ENCODE data around the gene RGL2. TPM values are rescaled to one million over a fixed set of nuclear protein-coding genes. Genes with fewer than 3 reads are reported as not detected.
"Not testable (repeated sequence)": the region's sequence is repeated elsewhere in the genome, so short reads cannot be mapped to it uniquely, and the experiment has no call there.

RGL2 gene
- total and polyA plus RNA-seq, 7 experiments from 2014 or later: 4.1 to 76.8 (median 54.8) TPM

- Mint-ChIP-seq H3K36me3 (no peaks in the 10 kb centered on the region), H3K9me3 (peaks cover 0 to 2% (median 0%) of the 10 kb centered on the region in 11 donors), H3K4me1 (peaks cover 24 to 60% (median 45%) of the 10 kb centered on the region in 7 donors), H3K4me3 (peak overlapping the region; percentile 68 to 89 (median 85)), H3K27ac (peak overlapping the region; percentile 88 to 99 (median 96)), H3K27me3 (peaks cover 0 to 7% (median 0%) of the 10 kb centered on the region in 5 donors)
- H3K9me3 ChIP-seq (ENCODE audit: control insufficient read depth in 2 of 3, low read length in 3 of 3): no peaks in the 10 kb centered on the region
- H3K4me3 ChIP-seq (ENCODE audit: low read length): peak overlapping the region; percentile 64
- no peaks in the 10 kb centered on the region for H3K27me3 ChIP-seq (ENCODE audit: control insufficient read depth in 2 of 2, insufficient read depth in 2 of 2, low read length in 2 of 2)
- ATAC-seq: peak; percentile 85
- peak overlapping the region; percentile 60 for H3K27ac ChIP-seq (ENCODE audit: low read depth, low read length)
- CTCF ChIA-PET: interaction anchor here (0.7 to 2.9 kb wide), 14 partner anchors 24 to 349 kb away, joined by 3 to 30 read pairs (median 8); partner anchors contain the start of genes CUTA, RPS18, SYNGAP1 and TAPBP
- POLR2A ChIA-PET: interaction anchor here (0.6 to 3.9 kb wide), 31 partner anchors 8 to 1769 kb away, joined by 3 to 70 read pairs (median 6); partner anchors contain the start of genes B3GALT4, CUTA, LTB and PFDN6
- peak in 8 of 9 donors; percentile 29 to 92 (median 86) for DNase-seq
- no peaks in the 10 kb centered on the region for H3K36me3 ChIP-seq (ENCODE audit: control insufficient read depth in 2 of 3, insufficient read depth in 3 of 3, low read length in 3 of 3)
- peaks cover 23 to 33% of the 10 kb centered on the region in 2 donors for H3K4me1 ChIP-seq (ENCODE audit: control insufficient read depth in 2 of 2, insufficient read depth in 2 of 2, low read length in 2 of 2)
- intact Hi-C loops (cut with micrococcal nuclease): loop anchor here (1.0 to 2.0 kb wide), 6 partner anchors 21 to 95 kb away; partner anchors contain the start of genes TAPBP (in 2 of the 2) and CUTA (in 1 of the 2)
These were observed 45.3 kb upstream of the RGL2 start for GRCh38 chr6:33343953-33344611.

DNA sequence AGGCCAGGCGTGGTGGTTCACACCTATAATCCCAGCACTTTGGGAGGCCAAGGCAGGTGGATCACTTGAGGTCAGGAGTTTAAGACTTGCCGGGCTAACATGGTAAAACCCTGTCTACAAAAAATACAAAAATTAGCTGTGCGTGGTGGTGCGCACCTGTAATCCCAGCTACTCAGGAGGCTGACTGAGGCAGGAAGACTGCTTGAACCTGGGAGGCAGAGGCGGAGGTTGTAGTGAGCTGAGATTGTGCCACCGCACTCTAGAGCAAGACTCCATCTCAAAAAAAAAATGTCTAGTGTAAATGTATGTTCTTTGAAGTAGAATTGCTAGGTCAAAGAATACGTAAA is 44.8 kb upstream of the RGL2 start:
- DNase-seq; H3K36me3 Mint-ChIP-seq; ATAC-seq; H3K4me3 ChIP-seq (ENCODE audit: low read length); H3K27me3 Mint-ChIP-seq; intact Hi-C loops (cut with micrococcal nuclease); H3K9me3 Mint-ChIP-seq; H3K9me3 ChIP-seq (ENCODE audit: control insufficient read depth in 2 of 3, low read length in 3 of 3); H3K27me3 ChIP-seq (ENCODE audit: control insufficient read depth in 2 of 2, insufficient read depth in 2 of 2, low read length in 2 of 2); H3K36me3 ChIP-seq (ENCODE audit: control insufficient read depth in 2 of 3, insufficient read depth in 3 of 3, low read length in 3 of 3): not testable (repeated sequence)
- Mint-ChIP-seq H3K4me1 (peaks cover 24 to 63% (median 45%) of the 10 kb centered on the region in 7 donors), H3K27ac (peak overlapping the region; percentile 88 to 99 (median 96)), H3K4me3 (peak overlapping the region; percentile 68 to 89 (median 85))
- CTCF ChIA-PET: interaction anchor here (0.7 to 2.9 kb wide), 8 partner anchors 26 to 350 kb away, joined by 3 to 30 read pairs (median 8); partner anchors contain the start of genes RPS18, SYNGAP1, TAPBP and VPS52
- Histone ChIP-seq H3K4me1 (ENCODE audit: control insufficient read depth in 2 of 2, insufficient read depth in 2 of 2, low read length in 2 of 2) (peaks cover 23 to 33% of the 10 kb centered on the region in 2 donors), H3K27ac (ENCODE audit: low read depth, low read length) (peak overlapping the region; percentile 60)
- POLR2A ChIA-PET: interaction anchor here (0.6 to 3.9 kb wide), 23 partner anchors 8 to 1769 kb away, joined by 3 to 70 read pairs (median 8); partner anchors contain the start of genes B3GALT4, CUTA, LTB and PFDN6

GRCh38 chr6:33339193-33339592 is 40.5 kb upstream of the RGL2 start:
- Histone ChIP-seq H3K36me3 (ENCODE audit: control insufficient read depth in 2 of 3, insufficient read depth in 3 of 3, low read length in 3 of 3) (no peaks in the 10 kb centered on the region), H3K9me3 (ENCODE audit: control insufficient read depth in 2 of 3, low read length in 3 of 3) (no peaks in the 10 kb centered on the region), H3K27ac (ENCODE audit: low read depth, low read length) (no peak overlapping the region), H3K4me3 (ENCODE audit: low read length) (no peak overlapping the region), H3K4me1 (ENCODE audit: control insufficient read depth in 2 of 2, insufficient read depth in 2 of 2, low read length in 2 of 2) (peaks cover 14 to 21% of the 10 kb centered on the region in 2 donors), H3K27me3 (ENCODE audit: control insufficient read depth in 2 of 2, insufficient read depth in 2 of 2, low read length in 2 of 2) (no peaks in the 10 kb centered on the region)
- intact Hi-C loops (cut with micrococcal nuclease): no loop called here
- Mint-ChIP-seq H3K4me1 (peaks cover 14 to 41% (median 17%) of the 10 kb centered on the region in 7 donors), H3K36me3 (peaks cover 0 to 2% (median 0%) of the 10 kb centered on the region in 5 donors), H3K27ac (peak overlapping the region in 2 of 9 donors; percentile 28 to 51), H3K27me3 (peaks cover 0 to 1% (median 0%) of the 10 kb centered on the region in 5 donors), H3K4me3 (no peak overlapping the region), H3K9me3 (peaks cover 0 to 2% (median 0%) of the 10 kb centered on the region in 11 donors)
- ChIA-PET CTCF (no interaction called here), POLR2A (no interaction called here)
- ATAC-seq (no peak), DNase-seq (no peak)

DNA sequence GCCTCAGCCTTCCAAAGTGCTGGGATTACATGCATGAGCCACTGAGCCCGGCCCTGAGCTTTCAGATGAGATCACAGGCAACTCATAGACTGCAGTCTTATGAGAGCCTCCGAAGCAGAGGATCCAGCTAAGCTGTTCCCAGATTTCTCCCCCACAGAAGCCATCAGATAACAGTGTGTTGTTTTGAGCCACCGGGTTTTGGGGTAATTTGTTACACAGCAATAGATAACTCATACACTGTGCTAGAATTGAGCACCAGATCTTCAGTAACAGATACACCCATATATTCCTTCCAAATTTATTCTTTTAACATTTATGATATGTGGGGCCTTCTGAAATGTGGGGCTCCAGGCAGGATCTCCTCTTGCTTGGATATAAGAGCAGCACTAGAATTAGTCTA is 37.8 kb upstream of the RGL2 start:
- Mint-ChIP-seq H3K4me3 (no peak overlapping the region), H3K27ac (peak overlapping the region in 1 of 9 donors; percentile 54), H3K27me3 (peaks cover 0 to 1% (median 0%) of the 10 kb centered on the region in 5 donors), H3K9me3 (no peaks in the 10 kb centered on the region), H3K4me1 (peaks cover 7 to 36% (median 16%) of the 10 kb centered on the region in 7 donors), H3K36me3 (peaks cover 0 to 2% (median 0%) of the 10 kb centered on the region in 5 donors)
- H3K27ac ChIP-seq (ENCODE audit: low read depth, low read length): no peak overlapping the region
- H3K4me3 ChIP-seq (ENCODE audit: low read length): no peak overlapping the region
- POLR2A ChIA-PET: interaction anchor here (0.9 to 1.1 kb wide), 3 partner anchors 18 to 65 kb away, joined by 3 to 4 read pairs (median 4); partner anchors contain the start of genes RPS18 and VPS52
- H3K4me1 ChIP-seq (ENCODE audit: control insufficient read depth in 2 of 2, insufficient read depth in 2 of 2, low read length in 2 of 2): no peaks in the 10 kb centered on the region
- CTCF ChIA-PET: no interaction called here
- no peak for DNase-seq
- no peaks in the 10 kb centered on the region for H3K36me3 ChIP-seq (ENCODE audit: control insufficient read depth in 2 of 3, insufficient read depth in 3 of 3, low read length in 3 of 3)
- ATAC-seq: no peak
- intact Hi-C loops (cut with micrococcal nuclease): no loop called here
- no peaks in the 10 kb centered on the region for H3K27me3 ChIP-seq (ENCODE audit: control insufficient read depth in 2 of 2, insufficient read depth in 2 of 2, low read length in 2 of 2)
- no peaks in the 10 kb centered on the region for H3K9me3 ChIP-seq (ENCODE audit: control insufficient read depth in 2 of 3, low read length in 3 of 3)

GRCh38 chr6:33335916-33336315 is 37.2 kb upstream of the RGL2 start:
- H3K27me3 Mint-ChIP-seq: peaks cover 0 to 1% (median 0%) of the 10 kb centered on the region in 5 donors
- DNase-seq (no peak), ATAC-seq (no peak)
- no peaks in the 10 kb centered on the region for H3K27me3 ChIP-seq (ENCODE audit: control insufficient read depth in 2 of 2, insufficient read depth in 2 of 2, low read length in 2 of 2)
- peaks cover 7 to 36% (median 16%) of the 10 kb centered on the region in 7 donors for H3K4me1 Mint-ChIP-seq
- no peak overlapping the region for H3K4me3 ChIP-seq (ENCODE audit: low read length)
- no peaks in the 10 kb centered on the region for H3K4me1 ChIP-seq (ENCODE audit: control insufficient read depth in 2 of 2, insufficient read depth in 2 of 2, low read length in 2 of 2)
- no peak overlapping the region for H3K27ac Mint-ChIP-seq
- no peaks in the 10 kb centered on the region for H3K36me3 ChIP-seq (ENCODE audit: control insufficient read depth in 2 of 3, insufficient read depth in 3 of 3, low read length in 3 of 3)
- H3K9me3 ChIP-seq (ENCODE audit: control insufficient read depth in 2 of 3, low read length in 3 of 3): no peaks in the 10 kb centered on the region
- ChIA-PET POLR2A (interaction anchor here (0.9 to 1.1 kb wide), 4 partner anchors 8 to 64 kb away, joined by 3 to 6 read pairs (median 4); partner anchors contain the start of genes RPS18 and VPS52), CTCF (no interaction called here)
- H3K36me3 Mint-ChIP-seq: peaks cover 0 to 2% (median 0%) of the 10 kb centered on the region in 5 donors
- intact Hi-C loops (cut with micrococcal nuclease): no loop called here
- H3K9me3 Mint-ChIP-seq: no peaks in the 10 kb centered on the region
- H3K27ac ChIP-seq (ENCODE audit: low read depth, low read length): no peak overlapping the region
- H3K4me3 Mint-ChIP-seq: no peak overlapping the region

DNA sequence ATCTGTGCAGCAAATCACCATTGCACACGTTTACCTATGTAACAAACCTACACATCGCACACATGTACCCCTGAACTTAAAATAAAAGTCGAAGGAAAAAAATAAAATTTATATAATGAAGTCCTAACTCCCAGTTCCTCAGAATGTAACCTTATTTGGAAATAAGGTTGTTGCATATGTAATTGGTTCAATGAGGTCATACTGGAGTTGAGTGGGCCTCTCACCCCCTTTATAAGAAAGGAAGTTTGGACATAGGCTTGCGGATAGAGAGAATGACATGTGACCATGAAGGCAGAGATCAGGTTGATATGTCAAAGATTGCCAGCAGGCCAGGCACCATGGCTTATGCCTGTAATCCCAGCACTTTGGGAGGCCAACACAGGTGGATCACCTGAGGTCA is 34.9 kb upstream of the RGL2 start:
- ChIA-PET POLR2A (interaction anchor here (0.6 to 3.1 kb wide), 2 partner anchors 11 to 16 kb away, joined by 4 to 15 read pairs; partner anchors contain the start of gene ZBTB22), CTCF (no interaction called here)
- no peaks in the 10 kb centered on the region for H3K4me1 ChIP-seq (ENCODE audit: control insufficient read depth in 2 of 2, insufficient read depth in 2 of 2, low read length in 2 of 2)
- Mint-ChIP-seq H3K9me3 (no peaks in the 10 kb centered on the region), H3K4me3 (no peak overlapping the region), H3K27ac (peak overlapping the region in 2 of 9 donors; percentile 5 to 25), H3K27me3 (no peaks in the 10 kb centered on the region), H3K4me1 (peaks cover 4 to 24% (median 13%) of the 10 kb centered on the region in 7 donors), H3K36me3 (no peaks in the 10 kb centered on the region)
- H3K9me3 ChIP-seq (ENCODE audit: control insufficient read depth in 2 of 3, low read length in 3 of 3): no peaks in the 10 kb centered on the region
- no peak overlapping the region for H3K27ac ChIP-seq (ENCODE audit: low read depth, low read length)
- ATAC-seq (no peak), DNase-seq (no peak)
- H3K36me3 ChIP-seq (ENCODE audit: control insufficient read depth in 2 of 3, insufficient read depth in 3 of 3, low read length in 3 of 3): no peaks in the 10 kb centered on the region
- H3K27me3 ChIP-seq (ENCODE audit: control insufficient read depth in 2 of 2, insufficient read depth in 2 of 2, low read length in 2 of 2): no peaks in the 10 kb centered on the region
- intact Hi-C loops (cut with micrococcal nuclease): no loop called here
- no peak overlapping the region for H3K4me3 ChIP-seq (ENCODE audit: low read length)
